Erythroblast (primary cell): ENCODE measurements around the gene EYS.

Source experiments
- GATA1 ChIP-seq: IDR thresholded peaks from 2 replicates; pipeline ENCODE4 v1.6.1; 2011; ENCODE audit warnings: low read depth, mild to moderate bottlenecking, control low read depth, low read length, moderate library complexity
- POLR2A ChIP-seq: IDR thresholded peaks from 2 replicates; pipeline ENCODE4 v1.6.1; 2011; ENCODE audit warnings: mild to moderate bottlenecking, low read length

GRCh38 chr6:63886341-63886740 lies 1820.7 kb downstream of the EYS start:
- TF ChIP-seq POLR2A (no peak), GATA1 (no peak)
